ENCODE data around the gene CTSE. TPM values are rescaled to one million over a fixed set of nuclear protein-coding genes. Genes with fewer than 3 reads are reported as not detected.

Gene CTSE
- total and polyA plus RNA-seq, 9 donors = 0.09 to 1.3 (median 0.37) TPM

- no peaks in the 10 kb centered on the region for H3K27me3 ChIP-seq (ENCODE audit: control insufficient read depth, insufficient read depth, low read length)
- peaks cover 25% of the 10 kb centered on the region for H3K4me1 ChIP-seq (ENCODE audit: control insufficient read depth, insufficient read depth, low read length)
- no peak overlapping the region for H3K27ac ChIP-seq (ENCODE audit: low read length)
- peak; percentile 91 for DNase-seq
- peaks cover 23% of the 10 kb centered on the region for H3K36me3 ChIP-seq (ENCODE audit: control insufficient read depth, insufficient read depth, low read length)
- WGBS (ENCODE audit: insufficient coverage) = 35% methylated on average over 8 of the region's 14 CpGs
- H3K9me3 ChIP-seq (replicated peaks; ENCODE audit: control insufficient read depth, low read depth, low read length) = no peaks in the 10 kb centered on the region
- H3K4me3 ChIP-seq (ENCODE audit: low read length) = no peak overlapping the region
Measured at GRCh38 chr1:205983925-205984725, 39.6 kb downstream of the CTSE start.

GRCh38 chr1:205981257-205981656, 42.4 kb downstream of the CTSE start:
- Histone ChIP-seq H3K36me3 (ENCODE audit: control insufficient read depth, insufficient read depth, low read length) (peaks cover 30% of the 10 kb centered on the region), H3K4me1 (ENCODE audit: control insufficient read depth, insufficient read depth, low read length) (peaks cover 22% of the 10 kb centered on the region), H3K27me3 (ENCODE audit: control insufficient read depth, insufficient read depth, low read length) (no peaks in the 10 kb centered on the region), H3K27ac (ENCODE audit: low read length) (no peak overlapping the region), H3K4me3 (ENCODE audit: low read length) (no peak overlapping the region), H3K9me3 (replicated peaks; ENCODE audit: control insufficient read depth, low read depth, low read length) (no peaks in the 10 kb centered on the region)
- WGBS (ENCODE audit: insufficient coverage) = no CpG with 5 or more reads among the region's 1 CpG
- no peak for DNase-seq

DNA sequence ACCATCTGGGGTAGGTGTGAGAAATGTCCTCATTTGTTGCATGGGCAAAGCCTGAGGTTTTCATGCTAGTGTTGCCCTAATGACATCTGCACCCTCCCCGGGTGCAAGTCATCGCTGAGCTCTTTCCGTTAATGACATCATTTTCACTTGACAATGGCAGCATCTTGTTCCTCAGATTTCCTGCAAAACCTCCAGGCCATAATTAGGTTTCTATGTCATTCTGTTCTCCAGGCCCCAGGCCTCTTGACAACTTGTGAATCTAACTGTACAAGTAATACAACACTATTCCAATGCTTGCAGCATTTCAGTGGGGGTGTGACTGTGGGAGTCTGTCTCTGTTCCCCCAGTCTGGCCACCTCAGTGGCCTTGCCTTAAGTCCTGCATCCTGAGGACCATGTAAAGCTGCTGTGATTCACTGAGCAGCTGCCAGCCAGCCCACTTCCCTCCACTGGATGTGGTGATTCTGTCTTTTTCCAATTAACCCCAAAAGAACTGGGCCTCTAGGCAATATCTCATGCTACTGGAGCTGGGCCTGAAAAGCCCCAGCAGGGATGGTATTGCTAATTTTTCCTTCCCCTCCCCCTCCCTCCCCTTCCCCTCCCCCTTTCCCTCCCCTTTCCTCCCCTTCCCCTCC, 43.3 kb downstream of the CTSE start:
- Histone ChIP-seq H3K27ac (ENCODE audit: low read length) (no peak overlapping the region), H3K27me3 (ENCODE audit: control insufficient read depth, insufficient read depth, low read length) (no peaks in the 10 kb centered on the region), H3K9me3 (replicated peaks; ENCODE audit: control insufficient read depth, low read depth, low read length) (no peaks in the 10 kb centered on the region), H3K4me1 (ENCODE audit: control insufficient read depth, insufficient read depth, low read length) (peaks cover 26% of the 10 kb centered on the region), H3K36me3 (ENCODE audit: control insufficient read depth, insufficient read depth, low read length) (peaks cover 30% of the 10 kb centered on the region), H3K4me3 (ENCODE audit: low read length) (no peak overlapping the region)
- 51% methylated on average over 3 of the region's 3 CpGs for WGBS (ENCODE audit: insufficient coverage)
- DNase-seq = no peak

DNA sequence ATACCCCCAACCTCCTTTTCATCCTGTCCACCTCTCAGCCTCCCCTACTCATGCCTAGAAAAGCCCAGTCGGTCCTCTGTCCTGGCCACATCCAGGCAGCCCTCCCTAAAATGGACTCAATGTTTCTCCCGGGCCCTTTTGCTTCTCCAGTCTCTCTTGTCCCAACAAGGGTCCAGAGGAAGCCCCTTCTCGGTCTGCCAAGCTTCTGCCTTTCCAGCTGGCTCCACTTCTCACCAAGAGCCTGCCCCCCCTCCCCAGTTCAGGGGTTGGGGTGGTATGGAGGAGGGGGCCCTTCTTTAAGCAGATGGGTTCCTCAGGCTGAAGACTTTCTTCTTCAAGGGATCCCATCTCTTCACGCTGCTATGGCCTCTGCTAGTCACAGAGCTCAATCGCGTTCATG, 44.4 kb downstream of the CTSE start:
- no peak for DNase-seq
- Histone ChIP-seq H3K27ac (ENCODE audit: low read length) (no peak overlapping the region), H3K36me3 (ENCODE audit: control insufficient read depth, insufficient read depth, low read length) (peaks cover 27% of the 10 kb centered on the region), H3K4me3 (ENCODE audit: low read length) (no peak overlapping the region), H3K27me3 (ENCODE audit: control insufficient read depth, insufficient read depth, low read length) (no peaks in the 10 kb centered on the region), H3K4me1 (ENCODE audit: control insufficient read depth, insufficient read depth, low read length) (peaks cover 20% of the 10 kb centered on the region), H3K9me3 (replicated peaks; ENCODE audit: control insufficient read depth, low read depth, low read length) (no peaks in the 10 kb centered on the region)
- WGBS (ENCODE audit: insufficient coverage) = 84% methylated on average over 3 of the region's 6 CpGs

- no peak overlapping the region for H3K27ac ChIP-seq (ENCODE audit: low read length)
- H3K36me3 ChIP-seq (ENCODE audit: control insufficient read depth, insufficient read depth, low read length) = peaks cover 26% of the 10 kb centered on the region
- peaks cover 14% of the 10 kb centered on the region for H3K4me1 ChIP-seq (ENCODE audit: control insufficient read depth, insufficient read depth, low read length)
- no peaks in the 10 kb centered on the region for H3K9me3 ChIP-seq (replicated peaks; ENCODE audit: control insufficient read depth, low read depth, low read length)
- no peaks in the 10 kb centered on the region for H3K27me3 ChIP-seq (ENCODE audit: control insufficient read depth, insufficient read depth, low read length)
- no peak for DNase-seq
- H3K4me3 ChIP-seq (ENCODE audit: low read length) = no peak overlapping the region
- 64% methylated on average over 6 of the region's 7 CpGs for WGBS (ENCODE audit: insufficient coverage)
Measured at GRCh38 chr1:205978676-205979075, 45.0 kb downstream of the CTSE start.

GRCh38 chr1:205977402-205978014, 46.2 kb downstream of the CTSE start:
- WGBS (ENCODE audit: insufficient coverage) = no CpG with 5 or more reads among the region's 2 CpGs
- Histone ChIP-seq H3K4me3 (ENCODE audit: low read length) (no peak overlapping the region), H3K36me3 (ENCODE audit: control insufficient read depth, insufficient read depth, low read length) (peaks cover 20% of the 10 kb centered on the region), H3K27me3 (ENCODE audit: control insufficient read depth, insufficient read depth, low read length) (no peaks in the 10 kb centered on the region), H3K4me1 (ENCODE audit: control insufficient read depth, insufficient read depth, low read length) (peaks cover 14% of the 10 kb centered on the region), H3K27ac (ENCODE audit: low read length) (no peak overlapping the region), H3K9me3 (replicated peaks; ENCODE audit: control insufficient read depth, low read depth, low read length) (no peaks in the 10 kb centered on the region)
- peak; percentile 91 for DNase-seq

DNA sequence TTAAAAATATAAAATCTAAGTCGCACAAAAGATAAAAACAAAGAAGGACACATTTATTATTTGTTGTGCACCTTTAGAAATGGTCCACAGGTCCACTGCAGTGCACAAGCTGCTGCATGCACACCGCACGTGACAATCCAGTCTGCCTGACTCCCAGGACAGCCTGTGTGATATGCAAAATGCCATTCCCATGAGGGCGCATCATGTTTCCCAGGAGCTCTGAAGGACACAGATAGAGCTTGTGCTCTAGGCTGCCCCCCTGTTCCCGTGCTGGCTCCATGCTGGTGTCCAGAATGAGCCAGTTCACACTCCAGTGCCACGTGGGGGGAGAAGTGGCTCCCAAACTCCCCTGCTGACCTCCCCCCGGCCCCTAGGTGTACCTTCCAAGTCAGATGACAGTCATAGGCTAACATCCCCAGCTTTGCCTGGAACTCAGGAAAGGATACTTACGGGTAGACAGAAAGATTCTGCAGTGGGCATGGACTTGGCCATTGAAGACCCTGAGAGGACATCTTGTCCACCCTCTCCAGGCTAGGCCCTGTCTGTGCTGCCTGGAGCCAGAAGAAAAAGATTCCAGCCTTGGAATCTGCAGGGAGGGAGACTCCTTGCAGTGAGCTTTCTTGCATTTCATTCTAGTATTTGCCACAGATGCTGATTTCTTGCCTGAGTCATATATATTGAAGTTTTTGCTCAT, 46.8 kb downstream of the CTSE start:
- no peaks in the 10 kb centered on the region for H3K27me3 ChIP-seq (ENCODE audit: control insufficient read depth, insufficient read depth, low read length)
- peak; percentile 64 for DNase-seq
- 64% methylated on average over 3 of the region's 8 CpGs for WGBS (ENCODE audit: insufficient coverage)
- H3K4me1 ChIP-seq (ENCODE audit: control insufficient read depth, insufficient read depth, low read length) = peaks cover 14% of the 10 kb centered on the region
- no peak overlapping the region for H3K27ac ChIP-seq (ENCODE audit: low read length)
- peaks cover 14% of the 10 kb centered on the region for H3K36me3 ChIP-seq (ENCODE audit: control insufficient read depth, insufficient read depth, low read length)
- H3K9me3 ChIP-seq (replicated peaks; ENCODE audit: control insufficient read depth, low read depth, low read length) = no peaks in the 10 kb centered on the region
- H3K4me3 ChIP-seq (ENCODE audit: low read length) = no peak overlapping the region

DNA sequence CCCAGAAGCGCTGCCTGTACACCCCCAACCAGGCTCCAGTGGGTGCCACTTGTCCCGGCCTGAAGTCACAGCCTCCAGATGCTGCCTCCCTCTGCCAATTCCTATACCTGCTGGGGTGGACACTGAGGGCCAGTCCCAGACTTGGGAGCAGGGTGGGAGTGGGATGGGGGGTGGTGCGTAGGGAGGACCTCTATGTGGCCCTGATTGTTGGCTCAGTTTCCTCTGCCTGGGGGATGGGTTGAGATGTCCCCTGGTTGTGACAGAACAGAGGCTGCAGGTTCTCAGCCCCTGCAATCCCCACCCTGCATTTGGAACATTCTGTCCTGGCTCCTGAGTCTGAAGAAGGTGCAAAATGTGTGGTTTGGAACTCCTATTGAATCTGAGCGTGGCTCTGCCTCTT, 47.7 kb downstream of the CTSE start:
- Histone ChIP-seq H3K4me3 (ENCODE audit: low read length) (no peak overlapping the region), H3K4me1 (ENCODE audit: control insufficient read depth, insufficient read depth, low read length) (peaks cover 14% of the 10 kb centered on the region), H3K27ac (ENCODE audit: low read length) (no peak overlapping the region), H3K9me3 (replicated peaks; ENCODE audit: control insufficient read depth, low read depth, low read length) (no peaks in the 10 kb centered on the region), H3K27me3 (ENCODE audit: control insufficient read depth, insufficient read depth, low read length) (no peaks in the 10 kb centered on the region), H3K36me3 (ENCODE audit: control insufficient read depth, insufficient read depth, low read length) (peaks cover 12% of the 10 kb centered on the region)
- WGBS (ENCODE audit: insufficient coverage) = no CpG with 5 or more reads among the region's 4 CpGs
- DNase-seq = no peak

DNA sequence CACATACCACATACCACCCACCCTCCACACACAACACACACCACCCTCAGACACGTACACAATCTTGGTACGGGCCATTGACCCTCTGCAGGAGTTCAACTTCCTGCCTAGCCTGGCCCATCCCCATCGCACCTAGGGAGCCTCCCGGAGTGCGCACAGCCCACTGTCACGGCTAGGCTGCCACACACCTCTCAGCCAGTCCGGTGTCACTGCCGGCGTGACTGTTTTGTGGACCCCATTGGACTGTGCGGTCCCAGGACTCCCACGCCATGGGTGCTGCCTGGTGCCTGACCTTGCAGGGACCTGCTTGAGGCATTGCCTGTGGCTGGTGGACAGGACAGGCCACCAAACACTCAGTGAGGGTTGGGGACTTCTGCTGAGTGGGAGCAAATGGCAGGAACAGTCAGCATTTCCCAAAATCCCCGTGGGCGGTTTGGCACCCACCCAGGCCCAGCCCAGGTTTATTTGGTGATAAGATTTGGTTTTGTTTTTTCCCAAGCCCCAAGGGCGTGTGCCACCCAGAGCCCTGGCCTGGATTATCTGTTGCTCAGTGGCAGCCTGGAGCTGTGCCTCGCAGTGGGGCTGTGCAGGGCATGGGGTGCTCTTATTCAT, 48.2 kb downstream of the CTSE start:
- Histone ChIP-seq H3K4me3 (ENCODE audit: low read length) (no peak overlapping the region), H3K36me3 (ENCODE audit: control insufficient read depth, insufficient read depth, low read length) (peaks cover 12% of the 10 kb centered on the region), H3K27me3 (ENCODE audit: control insufficient read depth, insufficient read depth, low read length) (no peaks in the 10 kb centered on the region), H3K27ac (ENCODE audit: low read length) (no peak overlapping the region), H3K9me3 (replicated peaks; ENCODE audit: control insufficient read depth, low read depth, low read length) (no peaks in the 10 kb centered on the region), H3K4me1 (ENCODE audit: control insufficient read depth, insufficient read depth, low read length) (peaks cover 14% of the 10 kb centered on the region)
- DNase-seq = no peak
- WGBS (ENCODE audit: insufficient coverage) = 82% methylated on average over 12 of the region's 15 CpGs
